ENCODE measurements around the gene ZFPL1. TPM values are rescaled to one million over a fixed set of nuclear protein-coding genes. Genes with fewer than 3 reads are reported as not detected.

The ZFPL1 gene
- total and polyA plus RNA-seq, 10 of the 15 experiments (the other 5 are each of a cell fraction or from before 2014, with no cell fraction given): 2.2 to 37.8 (median 27.0) TPM

GRCh38 chr11:65083834-65084597, at the start of gene ZFPL1, which contains the start of gene CDCA5 (continued):
- peak; percentile 97 for TF ChIP-seq GABPA (IDR thresholded peaks at IDR 0.05; ENCODE audit: low read depth)
- TF ChIP-seq ASH2L (IDR thresholded peaks at IDR 0.05; ENCODE audit: borderline replicate concordance, low read depth): no peak
- peak; percentile 77; the same call in 1 of the 2 replicates for TF ChIP-seq TARDBP (IDR thresholded peaks at IDR 0.05; ENCODE audit: borderline replicate concordance)
- peak; percentile 99 for TF ChIP-seq SIN3A (IDR thresholded peaks at IDR 0.05; ENCODE audit: low read depth, low read length)
- TF ChIP-seq ZNF687 (IDR thresholded peaks at IDR 0.05): 0 out of 2 replicates have a peak, but pooled peaks have one; percentile 25
- TF ChIP-seq ZBTB33 (IDR thresholded peaks at IDR 0.05): no peak
- TF ChIP-seq CEBPB (IDR thresholded peaks at IDR 0.05; ENCODE audit: borderline replicate concordance in 1 of 2, low read depth in 2 of 2, low read length in 2 of 2): no peak
- TF ChIP-seq CEBPZ (IDR thresholded peaks at IDR 0.05; ENCODE audit: low read depth, low read length): no peak
- no peak for TF ChIP-seq EZH2 (IDR thresholded peaks at IDR 0.05; ENCODE audit: borderline replicate concordance, control insufficient read depth, low read depth, low read length)
- TF ChIP-seq PML (IDR thresholded peaks at IDR 0.05; ENCODE audit: low read length): peak; percentile 44
- TF ChIP-seq USF2 (IDR thresholded peaks at IDR 0.05; ENCODE audit: borderline replicate concordance, low read depth, low read length): no peak; the same call in 1 of the 2 replicates
- TF ChIP-seq YBX1 (IDR thresholded peaks at IDR 0.05): no peak
- peak; percentile 50; the same call in 1 of the 2 replicates for TF ChIP-seq POLR2AphosphoS2 (IDR thresholded peaks at IDR 0.05; ENCODE audit: low read depth, low read length)
- TF ChIP-seq MEF2B (IDR thresholded peaks at IDR 0.05; ENCODE audit: partially characterized antibody, poor library complexity, severe bottlenecking): no peak
- no peak for TF ChIP-seq RBBP5 (conservative IDR thresholded peaks at IDR 0.05)
- TF ChIP-seq JUND (IDR thresholded peaks at IDR 0.05; ENCODE audit: low read depth, low read length): peak; percentile 47; the same call in 1 of the 2 replicates
- TF ChIP-seq TCF7 (IDR thresholded peaks at IDR 0.05; ENCODE audit: borderline replicate concordance): no peak

All from GM12878 (cell line).